Fibroblast of skin of left quadriceps (primary cell): Measurements from ENCODE around the gene MATR3.
A peak's percentile ranks its signal among the peaks of the same experiment; 100 is the strongest.
"Not testable (repeated sequence)": the region's sequence is repeated elsewhere in the genome, so short reads cannot be mapped to it uniquely, and the experiment has no call there.

Experiments used
- DNase-seq, 2 experiments: peaks; one replicate each; pipeline ENCODE4 v3.0.0-alpha.2; 2013; ENCODE audit warnings: low read depth in 2 of 2

Gene MATR3

DNA sequence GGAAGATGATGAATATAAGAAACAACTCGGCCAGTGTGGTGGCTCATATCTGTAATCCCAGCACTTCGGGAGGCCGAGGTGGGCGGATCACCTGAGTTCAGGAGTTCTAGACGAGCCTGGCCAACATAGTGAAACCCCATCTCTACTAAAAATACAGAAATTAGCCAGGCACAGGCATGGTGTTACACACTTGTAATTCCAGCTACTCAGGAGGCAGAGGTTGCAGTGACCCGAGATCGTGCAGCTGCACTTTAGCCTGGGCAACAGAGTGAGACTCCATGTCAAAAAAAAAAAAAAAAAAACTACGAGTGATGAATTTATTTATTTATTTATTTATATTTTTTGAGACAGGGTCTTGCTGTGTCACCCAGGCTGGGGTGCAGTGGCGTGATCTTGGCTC is 54.3 kb downstream of the MATR3 start:
- not testable (repeated sequence) for DNase-seq

DNA sequence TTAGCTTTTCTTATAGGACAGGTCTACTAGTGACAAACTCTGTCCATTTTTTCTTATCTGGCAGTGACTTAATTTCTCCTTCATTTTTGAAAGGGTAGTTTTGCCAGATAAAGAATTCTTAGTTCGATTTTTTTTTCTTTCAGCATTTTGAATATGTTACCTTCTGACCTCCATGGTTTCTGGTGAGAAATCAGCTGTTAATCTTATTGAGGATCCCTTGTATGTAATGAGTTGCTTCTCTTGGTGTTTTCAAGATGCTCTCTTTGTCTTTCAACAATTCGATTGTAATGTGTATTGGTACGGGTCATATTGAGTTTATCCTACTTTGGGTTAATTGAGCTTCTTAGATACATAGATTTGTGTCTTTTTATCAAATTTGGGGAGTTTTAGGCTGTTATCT is 60.6 kb downstream of the MATR3 start:
- no peak for DNase-seq

DNA sequence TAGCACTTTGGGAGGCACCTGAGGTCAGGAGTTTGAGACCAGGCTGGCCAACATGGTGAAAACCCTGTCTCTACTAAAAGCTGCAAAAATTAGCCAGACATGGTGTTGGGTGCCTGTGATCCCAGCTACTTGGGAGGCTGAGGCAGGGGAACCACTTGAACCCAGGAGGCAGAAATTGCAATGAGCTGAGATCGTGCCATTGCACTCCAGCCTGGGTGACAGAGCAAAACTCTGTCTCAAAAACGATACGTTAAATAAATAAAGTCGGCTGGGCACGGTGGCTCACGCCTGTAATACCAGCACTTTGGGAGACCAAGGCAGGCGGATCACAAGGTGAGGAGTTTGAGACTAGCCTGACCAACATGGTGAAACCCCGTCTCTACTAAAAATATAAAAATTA is 62.4 kb downstream of the MATR3 start:
- DNase-seq = not testable (repeated sequence)

DNA sequence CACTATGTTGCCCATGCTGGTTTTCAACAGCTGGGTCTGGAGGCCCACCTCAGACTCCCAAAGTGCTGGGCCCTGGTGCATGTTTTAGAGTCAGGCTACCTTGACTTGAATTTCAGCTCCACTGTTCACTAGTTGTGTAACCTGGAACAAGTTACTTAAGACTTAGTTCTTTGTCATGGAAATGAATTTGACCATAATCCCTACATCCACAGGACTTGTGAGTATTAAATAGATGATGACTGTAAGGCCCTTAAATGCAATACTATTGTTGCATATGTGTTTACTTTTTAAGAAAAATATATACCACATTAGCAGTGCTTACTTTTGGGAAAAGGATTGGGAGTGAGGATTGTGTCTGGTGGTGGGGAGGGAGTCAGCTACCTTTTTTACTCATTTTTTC is 64.5 kb downstream of the MATR3 start:
- DNase-seq = no peak

DNA sequence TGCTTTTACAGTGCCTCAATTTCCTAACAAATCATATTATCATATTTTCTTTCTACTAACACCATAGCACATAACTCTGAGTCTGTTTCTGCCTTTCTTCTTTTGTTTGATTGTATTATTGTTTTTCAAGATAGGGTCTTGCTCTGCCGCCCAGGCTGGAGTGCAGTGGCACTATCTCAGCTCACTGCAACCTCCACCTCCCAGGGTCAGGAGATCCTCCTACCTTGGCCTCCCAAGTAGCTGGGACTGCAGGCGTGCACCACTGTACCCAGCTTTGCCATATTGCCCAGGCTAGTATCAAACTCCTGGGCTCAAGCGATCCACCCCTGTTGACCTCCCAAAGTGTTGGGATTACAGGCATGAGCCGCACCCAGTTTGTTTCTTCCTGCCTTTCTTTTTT is 66.8 kb downstream of the MATR3 start:
- DNase-seq = no peak

DNA sequence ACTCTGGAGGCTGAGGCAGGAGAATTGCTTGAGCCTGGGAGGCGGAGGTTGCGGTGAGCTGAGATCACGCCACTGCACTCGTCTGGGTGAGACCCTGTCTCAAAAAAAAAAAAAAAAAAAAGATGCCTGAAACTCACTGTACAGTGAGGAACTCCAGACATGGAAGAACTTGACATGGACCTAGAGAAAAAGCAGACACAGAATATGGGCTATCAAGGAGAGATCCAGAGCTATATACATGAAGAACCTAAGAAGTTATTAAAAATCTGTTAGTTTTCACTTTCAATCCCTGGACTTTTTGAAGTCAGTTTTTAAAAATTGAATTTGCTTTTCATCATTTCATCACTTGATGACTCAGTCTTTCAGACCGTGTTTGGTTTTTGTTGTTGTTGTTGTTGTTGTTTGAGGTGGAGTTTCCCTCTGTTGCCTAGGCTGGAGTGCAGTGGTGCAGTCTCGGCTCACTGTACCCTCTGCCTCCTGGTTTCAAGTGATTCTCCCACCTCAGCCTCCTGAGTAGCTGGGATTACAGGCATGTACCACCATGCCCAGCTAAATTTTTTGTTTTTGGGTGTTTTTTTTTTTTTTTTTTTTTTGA is 68.4 kb downstream of the MATR3 start:
- no peak for DNase-seq

DNA sequence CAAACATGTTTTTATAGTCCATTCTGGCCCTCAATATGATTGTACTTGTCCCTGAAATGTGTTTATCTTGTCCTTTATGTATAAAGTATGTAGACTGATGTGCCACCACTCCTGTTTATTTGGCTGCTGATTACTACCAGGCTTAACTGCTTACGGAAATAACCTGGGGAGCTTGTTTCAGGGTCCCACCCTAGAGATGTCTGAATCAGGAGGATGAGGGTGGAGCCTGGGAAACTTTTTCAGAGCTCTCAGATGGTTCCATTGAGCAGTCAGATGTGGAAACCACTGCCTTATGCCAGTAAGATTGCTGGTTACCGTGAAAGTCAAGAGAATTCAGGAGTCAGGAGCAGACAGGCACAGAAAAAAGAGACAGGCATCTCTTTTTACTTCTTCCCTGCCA is 70.4 kb downstream of the MATR3 start:
- no peak for DNase-seq

DNA sequence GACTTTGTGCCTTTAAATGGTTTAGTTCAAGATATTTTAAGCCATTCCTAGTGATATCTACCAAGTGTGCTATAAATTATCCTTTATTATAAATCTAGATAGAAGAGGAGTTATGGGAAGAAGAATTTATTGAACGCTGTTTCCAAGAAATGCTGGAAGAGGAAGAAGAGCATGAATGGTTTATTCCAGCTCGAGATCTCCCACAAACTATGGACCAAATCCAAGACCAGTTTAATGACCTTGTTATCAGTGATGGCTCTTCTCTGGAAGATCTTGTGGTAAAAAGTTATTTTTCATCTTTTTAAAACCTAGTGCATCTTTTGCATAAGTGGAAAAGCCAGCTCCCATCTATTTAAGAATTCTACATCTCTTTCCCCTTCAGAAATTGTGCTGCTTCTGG is 70.9 kb downstream of the MATR3 start:
- DNase-seq = no peak

DNA sequence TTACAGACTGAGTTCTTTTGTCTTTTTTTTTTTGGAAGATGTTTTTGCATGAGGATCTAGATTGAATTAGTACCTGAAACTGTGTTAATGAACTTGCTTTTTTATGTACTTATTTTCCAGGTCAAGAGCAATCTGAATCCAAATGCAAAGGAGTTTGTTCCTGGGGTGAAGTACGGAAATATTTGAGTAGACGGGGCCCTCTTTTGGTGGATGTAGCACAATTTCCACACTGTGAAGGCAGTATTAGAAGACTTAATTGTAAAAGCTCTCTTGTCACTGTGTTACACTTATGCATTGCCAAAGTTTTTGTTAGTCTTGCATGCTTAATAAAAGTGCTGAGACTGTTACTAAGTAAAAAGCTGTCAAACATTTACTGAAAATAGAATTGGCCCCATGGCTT is 75.1 kb downstream of the MATR3 start:
- no peak for DNase-seq

DNA sequence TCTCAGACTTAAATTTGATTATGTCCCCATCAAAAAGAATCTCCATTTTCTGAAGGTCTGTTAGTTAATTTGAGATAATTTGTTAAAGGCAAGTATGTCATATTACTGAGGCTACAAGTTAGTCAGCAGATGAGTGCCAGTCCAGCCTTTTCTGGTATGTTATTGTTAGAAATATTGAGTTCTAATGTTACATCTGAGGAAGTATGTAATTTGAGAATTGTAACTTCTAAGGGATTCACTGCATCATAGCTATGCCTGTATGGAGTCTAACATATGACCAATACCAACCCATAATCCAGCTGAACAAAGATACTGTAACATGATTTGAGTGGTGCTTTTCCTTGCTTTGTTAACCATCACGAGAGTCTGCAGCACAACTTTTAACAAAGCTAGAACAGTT is 75.6 kb downstream of the MATR3 start:
- peak in 1 of 2 experiments; percentile 37 for DNase-seq

DNA sequence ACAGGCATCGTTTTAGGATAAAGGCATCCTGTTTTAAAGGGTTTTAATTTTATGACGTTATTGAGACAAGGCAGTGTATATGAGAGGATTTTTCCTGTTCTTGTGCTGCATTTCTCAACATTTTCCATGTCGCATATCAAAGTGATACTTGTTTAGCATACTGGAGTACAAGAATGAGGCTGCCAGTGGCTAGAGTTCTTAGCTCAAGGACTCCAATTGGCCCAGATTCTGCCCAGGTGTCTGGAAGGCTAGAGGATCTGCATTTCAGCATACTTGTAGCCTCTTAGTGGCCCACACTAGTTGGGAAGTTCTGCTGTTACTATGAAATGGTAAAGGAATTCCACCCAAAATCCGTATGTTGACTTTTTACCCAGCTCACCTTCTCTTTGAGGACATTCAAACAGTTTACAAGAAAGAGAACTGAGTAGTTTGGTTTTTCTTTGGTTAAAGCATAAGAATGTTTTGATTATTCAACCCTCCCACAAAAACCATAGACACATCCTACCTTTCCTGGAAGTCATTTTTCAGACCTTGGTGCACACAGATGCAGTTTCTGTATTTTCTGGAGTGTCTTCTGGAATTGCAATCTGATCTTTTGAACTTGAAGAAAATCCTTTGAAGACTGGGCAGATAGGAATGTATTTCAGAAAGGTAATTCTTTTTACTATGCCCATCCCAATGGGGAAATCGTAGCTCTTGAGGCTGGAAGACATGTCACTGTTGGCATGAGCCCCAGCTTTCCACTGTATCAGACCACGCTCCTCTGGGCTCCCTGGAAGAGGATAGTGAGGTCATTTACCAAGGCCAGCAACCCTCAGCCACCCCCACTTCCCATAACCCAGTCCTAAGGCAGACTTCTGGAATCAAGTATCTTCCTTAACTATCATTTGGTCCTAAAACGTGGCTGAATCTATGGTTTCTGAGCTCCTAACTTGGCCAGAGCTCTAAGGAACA is 78.2 kb downstream of the MATR3 start:
- DNase-seq = no peak

DNA sequence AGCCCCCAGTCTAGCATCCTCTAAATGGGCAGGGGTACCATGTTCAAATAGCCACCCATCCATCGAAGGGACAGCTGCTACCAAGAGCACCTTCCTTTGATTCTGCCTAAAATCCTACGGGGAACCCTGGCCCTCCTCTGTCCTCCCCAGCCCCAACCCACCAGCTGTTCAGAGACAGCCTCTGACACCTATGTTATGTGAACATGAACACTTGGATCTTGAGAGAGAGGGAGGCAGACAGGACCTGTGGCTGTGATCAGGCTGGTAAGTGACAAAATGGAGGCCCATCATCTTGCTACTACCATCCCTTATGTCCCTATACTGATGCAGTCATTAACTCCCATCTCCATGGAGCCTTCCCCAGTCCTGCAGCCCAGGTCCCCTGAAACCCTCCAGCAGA is 81.4 kb downstream of the MATR3 start:
- no peak for DNase-seq

DNA sequence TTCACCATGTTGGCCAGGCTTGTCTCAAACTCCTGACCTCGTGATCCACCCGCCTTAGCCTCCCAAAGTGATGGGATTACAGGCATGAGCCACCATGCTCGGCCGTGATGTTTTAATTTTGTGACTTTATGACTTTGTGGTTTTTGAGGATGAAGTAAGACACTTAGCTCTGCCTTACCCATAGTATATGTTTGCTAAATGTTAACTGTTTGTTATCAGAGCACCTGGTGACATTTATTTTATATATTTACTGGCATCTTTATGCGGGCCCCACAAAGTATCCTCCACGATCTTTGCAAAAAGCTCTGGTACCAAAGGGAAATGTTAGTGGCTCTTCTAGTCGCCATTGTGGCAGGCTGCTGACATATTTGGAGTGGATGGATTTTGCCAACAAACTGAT is 82.8 kb downstream of the MATR3 start:
- DNase-seq = no peak

DNA sequence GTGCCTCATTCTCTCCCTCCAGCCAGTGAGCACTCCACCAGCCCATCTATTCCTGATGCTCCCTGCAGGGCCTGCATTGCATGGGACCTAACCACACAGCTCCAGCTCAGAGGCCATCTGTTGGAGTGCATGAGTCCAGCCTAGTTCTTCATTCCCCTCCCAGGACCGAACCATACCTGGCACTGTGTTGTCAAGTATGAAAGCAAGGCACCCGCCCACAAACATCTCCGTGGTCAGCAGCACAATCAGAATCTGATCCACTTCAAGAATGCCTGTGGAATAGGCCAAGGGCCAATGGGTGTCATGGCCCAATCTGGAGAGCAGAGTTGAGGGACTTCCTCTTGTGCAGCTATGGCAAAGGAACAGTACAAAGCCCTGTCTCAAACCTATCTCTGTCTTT is 83.7 kb downstream of the MATR3 start:
- no peak for DNase-seq

DNA sequence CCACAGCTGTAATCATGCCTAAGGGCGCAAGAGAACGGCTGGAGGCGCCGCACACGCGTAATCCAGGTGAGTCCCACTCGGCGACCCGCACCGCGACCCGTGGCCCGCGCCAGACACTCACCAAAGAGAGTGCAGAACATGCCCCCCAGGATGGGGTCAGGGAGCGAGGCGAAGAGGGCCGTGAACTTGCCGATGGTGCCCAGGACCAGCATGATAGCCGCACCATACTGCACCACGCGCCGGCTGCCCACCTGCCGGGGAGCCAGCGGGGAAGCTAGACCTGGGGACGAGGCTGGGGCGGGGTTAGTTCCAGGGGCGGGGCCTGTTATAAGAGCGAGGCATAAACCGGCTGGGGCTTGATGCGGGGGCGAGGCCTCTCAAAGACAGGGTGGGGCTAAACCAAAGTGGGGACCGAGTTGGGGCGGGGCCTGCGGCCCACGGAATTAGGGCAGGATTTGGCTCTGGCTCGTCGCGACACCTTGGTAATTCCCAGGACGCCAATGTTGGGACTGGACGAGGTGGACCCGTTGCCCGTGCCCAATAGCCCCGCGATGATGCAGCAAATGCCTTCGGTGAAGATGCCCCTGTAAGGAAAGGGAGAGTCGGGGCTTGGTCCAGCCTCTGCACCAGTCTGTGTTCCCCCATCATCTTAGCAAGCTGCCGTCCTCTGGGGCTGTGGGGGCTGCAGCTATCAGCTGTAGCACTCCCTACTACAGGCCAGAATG is 84.7 kb downstream of the MATR3 start:
- DNase-seq = no peak

DNA sequence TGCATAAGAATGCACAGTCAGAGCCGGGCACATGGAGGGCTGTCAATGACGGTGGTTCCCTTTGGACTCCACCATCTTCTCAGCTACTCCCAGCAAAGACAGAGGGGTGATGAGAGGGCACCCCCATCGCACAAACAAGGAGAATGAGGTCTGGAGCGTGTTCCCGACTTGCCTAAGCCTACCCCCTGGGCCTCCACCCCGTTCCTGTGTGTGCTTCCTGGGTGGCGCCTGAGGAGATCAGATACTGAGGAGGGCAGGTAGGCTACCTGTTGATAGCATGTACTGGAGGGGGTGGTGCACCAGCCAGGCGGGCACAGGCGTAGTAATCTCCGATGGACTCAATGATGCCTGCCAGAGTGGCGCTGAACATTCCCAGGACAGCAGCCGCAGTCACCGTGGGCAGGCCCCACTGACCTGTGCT is 85.4 kb downstream of the MATR3 start:
- DNase-seq = no peak

DNA sequence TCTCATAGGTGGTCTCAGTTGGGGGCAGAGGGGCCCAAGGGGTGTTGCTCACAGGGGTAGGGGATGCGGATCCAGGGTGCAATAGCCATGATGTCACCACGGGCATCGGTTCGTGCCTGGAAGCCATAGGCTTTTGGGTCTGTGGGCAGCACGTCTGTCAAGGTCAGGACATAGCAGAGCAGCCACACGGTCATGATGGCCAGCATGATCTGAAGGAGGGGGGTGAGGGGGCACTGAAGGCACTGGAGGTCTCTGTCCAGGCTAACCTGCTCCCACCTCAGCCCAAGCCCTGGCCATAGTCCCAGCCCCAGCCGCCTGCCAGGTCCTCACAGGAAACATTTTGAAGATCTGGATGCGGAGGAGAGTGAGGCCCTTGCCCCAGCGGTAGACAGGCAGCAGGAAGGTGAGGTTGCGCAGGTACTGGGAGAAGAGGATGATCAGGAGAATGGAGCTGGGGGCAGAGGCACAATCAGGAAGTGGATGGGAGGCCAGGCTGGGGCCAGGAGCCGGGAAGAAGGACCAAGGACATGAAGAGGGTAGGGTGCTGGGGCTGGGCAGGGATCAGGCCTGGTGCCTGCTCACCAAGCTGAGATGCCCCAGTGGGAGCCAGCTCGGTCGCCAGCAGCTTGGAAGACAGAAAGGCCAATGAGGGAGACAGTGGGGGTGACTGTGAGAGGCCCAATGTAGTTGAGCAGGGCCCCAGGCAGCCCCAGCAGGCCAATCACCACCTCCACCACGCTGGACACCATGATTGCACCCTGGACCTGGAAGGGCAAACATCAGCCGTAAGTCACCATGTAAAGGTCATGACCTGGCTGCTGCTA is 86.3 kb downstream of the MATR3 start:
- no peak for DNase-seq
